ENCODE measurements around the gene USP34. TPM values are rescaled to one million over a fixed set of nuclear protein-coding genes. Genes with fewer than 3 reads are reported as not detected.

The USP34 gene
- total and polyA plus RNA-seq, 9 of the 15 experiments (the other 6 are each of a cell fraction or from before 2014, with no cell fraction given) = 19.8 to 108 (median 67.8) TPM

DNA sequence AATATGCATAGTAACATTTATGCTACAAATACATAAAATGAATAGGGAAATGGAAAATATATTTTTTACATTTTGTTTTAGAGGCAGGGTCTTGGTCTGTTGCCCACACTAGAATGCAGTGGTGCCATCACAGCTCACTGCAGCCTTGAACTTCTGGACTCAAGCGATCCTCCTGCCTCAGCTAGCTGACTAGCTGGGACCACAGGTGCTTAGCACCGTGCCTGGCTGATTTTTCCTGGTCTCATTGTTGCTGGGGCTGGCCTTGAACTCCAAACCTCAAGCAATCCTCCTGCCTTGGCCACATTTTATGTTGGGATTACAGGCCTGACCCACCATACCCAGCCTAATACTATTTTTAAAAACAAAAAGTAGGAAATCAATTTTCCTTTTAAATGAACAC is 34.1 kb upstream of the USP34 start:
- ATAC-seq = no peak; the same call in 2 of the 3 replicates
- POLR2A ChIA-PET = interaction anchor here (1.2 to 1.9 kb wide), 2 partner anchors 17 to 26 kb away, joined by 4 to 6 read pairs; no protein-coding TSS in a partner anchor

DNA sequence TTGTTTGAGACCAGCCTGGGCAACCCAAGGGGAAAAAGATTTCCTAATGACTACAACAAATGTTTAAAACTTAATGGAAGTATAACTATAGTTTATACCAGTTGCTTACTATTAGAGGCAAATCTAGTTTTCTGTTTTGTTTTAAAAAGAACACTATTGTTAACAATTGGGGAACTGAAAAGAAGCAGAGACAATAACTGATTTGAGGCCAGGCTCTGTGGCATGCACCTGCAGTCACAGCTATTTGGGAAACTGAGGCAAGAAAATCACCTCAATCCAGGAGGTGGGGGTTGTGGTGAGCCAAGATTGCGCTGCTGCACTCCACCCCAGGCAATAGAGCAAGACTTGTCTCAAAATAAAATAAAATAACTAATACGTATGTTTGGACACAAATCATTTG is 28.2 kb upstream of the USP34 start:
- POLR2A ChIA-PET = no interaction called here
- in situ Hi-C loops (cut with MboI) = no loop called here
- Histone ChIP-seq H2AFZ (ENCODE audit: low read depth, low read length) (no peak overlapping the region), H3K36me3 (ENCODE audit: control insufficient read depth, insufficient read depth, low read length) (peaks cover 90% of the 10 kb centered on the region), H3K9ac (ENCODE audit: insufficient read depth in 1 of 2, low read depth in 2 of 2, low read length in 2 of 2) (no peak overlapping the region), H3K4me3 (no peak overlapping the region), H3K27me3 (ENCODE audit: control insufficient read depth in 2 of 2, insufficient read depth in 2 of 2, low read length in 2 of 2) (no peaks in the 10 kb centered on the region), H3K4me1 (replicated peaks in 1 of 2; ENCODE audit: control insufficient read depth in 2 of 2, insufficient read depth in 2 of 2, low read length in 2 of 2) (no peaks in the 10 kb centered on the region), H3K9me3 (replicated peaks; ENCODE audit: control insufficient read depth, insufficient read depth, low read depth, low read length) (no peaks in the 10 kb centered on the region), H3K9me1 (ENCODE audit: control insufficient read depth, insufficient read depth, low read length) (no peaks in the 10 kb centered on the region), H3K4me2 (ENCODE audit: insufficient read depth, low read length) (no peak overlapping the region), H3K79me2 (ENCODE audit: control insufficient read depth, insufficient read depth, low read length) (peaks cover 49% of the 10 kb centered on the region), H4K20me1 (replicated peaks; ENCODE audit: control insufficient read depth, insufficient read depth, low read length) (no peaks in the 10 kb centered on the region), H3K27ac (ENCODE audit: extremely low read depth, low read depth, low read length) (no peak overlapping the region)
- no TSS peak for BruUV-seq (replicated peaks)
- DNase-seq (ENCODE audit: extremely low read depth in 1 of 4, low spot score in 3 of 4) (no peak), FAIRE-seq (no peak), ATAC-seq (no peak)
- intact Hi-C loops (cut with micrococcal nuclease) = no loop called here
- WGBS (ENCODE audit: insufficient coverage, low coverage, missing lambda C conversion rate) = 100% methylated on average over 2 of the region's 2 CpGs
- CTCF ChIA-PET (ENCODE audit: low intra/inter-chr PET ratio) = no interaction called here
- TF ChIP-seq CBFA2T3 (IDR thresholded peaks at IDR 0.05) = no peak
- TF ChIP-seq ZNF124 (CRISPR knock-in tag; IDR thresholded peaks at IDR 0.05) = no peak

More for the DNA sequence above, 34.1 kb upstream of the USP34 start:
- H3K4me2 ChIP-seq (ENCODE audit: insufficient read depth, low read length) = no peak overlapping the region
- H3K27me3 ChIP-seq (ENCODE audit: control insufficient read depth in 2 of 2, insufficient read depth in 2 of 2, low read length in 2 of 2) = no peaks in the 10 kb centered on the region
- in situ Hi-C loops (cut with MboI) = no loop called here
- H3K36me3 ChIP-seq (ENCODE audit: control insufficient read depth, insufficient read depth, low read length) = peaks cover 90% of the 10 kb centered on the region
- no peak overlapping the region for H3K9ac ChIP-seq (ENCODE audit: insufficient read depth in 1 of 2, low read depth in 2 of 2, low read length in 2 of 2)
- CTCF ChIA-PET (ENCODE audit: low intra/inter-chr PET ratio) = no interaction called here
- no peak overlapping the region for H3K27ac ChIP-seq (ENCODE audit: extremely low read depth, low read depth, low read length)
- TF ChIP-seq, protein P1, sequence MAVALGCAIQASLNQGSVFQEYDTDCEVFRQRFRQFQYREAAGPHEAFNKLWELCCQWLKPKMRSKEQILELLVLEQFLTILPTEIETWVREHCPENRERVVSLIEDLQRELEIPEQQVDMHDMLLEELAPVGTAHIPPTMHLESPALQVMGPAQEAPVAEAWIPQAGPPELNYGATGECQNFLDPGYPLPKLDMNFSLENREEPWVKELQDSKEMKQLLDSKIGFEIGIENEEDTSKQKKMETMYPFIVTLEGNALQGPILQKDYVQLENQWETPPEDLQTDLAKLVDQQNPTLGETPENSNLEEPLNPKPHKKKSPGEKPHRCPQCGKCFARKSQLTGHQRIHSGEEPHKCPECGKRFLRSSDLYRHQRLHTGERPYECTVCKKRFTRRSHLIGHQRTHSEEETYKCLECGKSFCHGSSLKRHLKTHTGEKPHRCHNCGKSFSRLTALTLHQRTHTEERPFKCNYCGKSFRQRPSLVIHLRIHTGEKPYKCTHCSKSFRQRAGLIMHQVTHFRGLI (CRISPR knock-in tag; IDR thresholded peaks at IDR 0.05) = no peak
- TF ChIP-seq NBN (IDR thresholded peaks at IDR 0.05; ENCODE audit: low read depth) (no peak), GTF2F1 (IDR thresholded peaks at IDR 0.05; ENCODE audit: low read depth, low read length) (no peak)
- H3K4me1 ChIP-seq (replicated peaks in 1 of 2; ENCODE audit: control insufficient read depth in 2 of 2, insufficient read depth in 2 of 2, low read length in 2 of 2) = no peaks in the 10 kb centered on the region; a peak in 1 of 5 replicates
- intact Hi-C loops (cut with micrococcal nuclease) = no loop called here
- no peak overlapping the region for H3K4me3 ChIP-seq
- peaks cover 7% of the 10 kb centered on the region; the same call in 1 of the 2 replicates for H4K20me1 ChIP-seq (replicated peaks; ENCODE audit: control insufficient read depth, insufficient read depth, low read length)
- BruUV-seq (replicated peaks) = no TSS peak
- DNase-seq (ENCODE audit: extremely low read depth in 1 of 4, low spot score in 3 of 4) = no peak
- H3K79me2 ChIP-seq (ENCODE audit: control insufficient read depth, insufficient read depth, low read length) = peaks cover 83% of the 10 kb centered on the region
- no peak for FAIRE-seq
- 100% methylated on average over 2 of the region's 2 CpGs for WGBS (ENCODE audit: insufficient coverage, low coverage, missing lambda C conversion rate)
- H3K9me3 ChIP-seq (replicated peaks; ENCODE audit: control insufficient read depth, insufficient read depth, low read depth, low read length) = no peaks in the 10 kb centered on the region
- H2AFZ ChIP-seq (ENCODE audit: low read depth, low read length) = no peak overlapping the region
- no peaks in the 10 kb centered on the region for H3K9me1 ChIP-seq (ENCODE audit: control insufficient read depth, insufficient read depth, low read length)

Data from K562 (cell line).